GM23248 (cell line): Measurements from ENCODE around the gene ELOVL7. TPM values are rescaled to one million over a fixed set of nuclear protein-coding genes. Genes with fewer than 3 reads are reported as not detected.
A peak's percentile ranks its signal among the peaks of the same experiment; 100 is the strongest.

Experiments
- DNase-seq: peaks from one replicate; pipeline ENCODE4 v3.0.0-alpha.2; 2015
- H2AFZ ChIP-seq: fragments of 200-600 bp; sonication (generic); 2 replicates; pipeline ENCODE4 v1.6.1; 2016; ENCODE audit warnings: antibody characterized with exemption
- H3F3A ChIP-seq: fragments of 200-600 bp; sonication (generic); 2 replicates; pipeline ENCODE4 v1.6.1; 2016; ENCODE audit warnings: mild to moderate bottlenecking, antibody characterized with exemption, mixed run types; ENCODE audit not compliant: insufficient read depth
- H3K27ac ChIP-seq: fragments of 200-600 bp; sonication (generic); 2 replicates; pipeline ENCODE4 v1.5.1; 2016; ENCODE audit warnings: mild to moderate bottlenecking
- H3K27me3 ChIP-seq: fragments of 200-600 bp; sonication (generic); replicated peaks from 2 replicates; pipeline ENCODE4 v1.6.1; 2016; ENCODE audit warnings: mild to moderate bottlenecking; ENCODE audit not compliant: insufficient read depth
- H3K36me3 ChIP-seq: fragments of 200-600 bp; sonication (generic); 2 replicates; pipeline ENCODE4 v1.6.1; 2016; ENCODE audit warnings: low read depth, mild to moderate bottlenecking
- H3K4me1 ChIP-seq: fragments of 200-600 bp; sonication (generic); 2 replicates; pipeline ENCODE4 v1.6.1; 2016; ENCODE audit warnings: mild to moderate bottlenecking; ENCODE audit not compliant: insufficient read depth
- H3K4me2 ChIP-seq: fragments of 200-600 bp; sonication (generic); one replicate; pipeline ENCODE4 v1.6.1; 2016; ENCODE audit warnings: mild to moderate bottlenecking; ENCODE audit not compliant: unreplicated experiment
- H3K4me3 ChIP-seq: fragments of 200-600 bp; sonication (generic); 2 replicates; pipeline ENCODE4 v1.5.1; 2016; ENCODE audit warnings: mild to moderate bottlenecking
- H3K79me2 ChIP-seq: fragments of 200-600 bp; sonication (generic); 2 replicates; pipeline ENCODE4 v1.6.1; 2016; ENCODE audit warnings: mild to moderate bottlenecking; ENCODE audit not compliant: insufficient read depth
- H3K9ac ChIP-seq: fragments of 200-600 bp; sonication (generic); 2 replicates; pipeline ENCODE4 v1.6.1; 2016; ENCODE audit warnings: mild to moderate bottlenecking
- H3K9me2 ChIP-seq: fragments of 200-600 bp; sonication (generic); 2 replicates; pipeline ENCODE4 v1.6.1; 2016; ENCODE audit warnings: mixed run types, mild to moderate bottlenecking, moderate library complexity; ENCODE audit not compliant: insufficient read depth
- H3K9me3 ChIP-seq: fragments of 200-600 bp; sonication (generic); one replicate; pipeline ENCODE4 v1.6.1; 2017; ENCODE audit warnings: low read depth
- H4K20me1 ChIP-seq: fragments of 200-600 bp; sonication (generic); 2 replicates; pipeline ENCODE4 v1.6.0; 2016; ENCODE audit not compliant: insufficient read depth
- EZH2 ChIP-seq: fragments of 200-600 bp; sonication (generic); IDR thresholded peaks from 2 replicates; pipeline ENCODE4 v1.6.1; 2018; ENCODE audit warnings: antibody characterized with exemption, mild to moderate bottlenecking; ENCODE audit not compliant: insufficient read depth, poor library complexity, severe bottlenecking
- EZH2phosphoT487 ChIP-seq: fragments of 200-600 bp; sonication (generic); IDR thresholded peaks from 2 replicates; pipeline ENCODE4 v1.6.1; 2018; ENCODE audit warnings: antibody characterized with exemption, moderate library complexity, mild to moderate bottlenecking, low read depth; ENCODE audit not compliant: insufficient read depth
- WGBS, 2 experiments: methylation state at CpG; one replicate each; pipeline ENCODE4 v1.1.6; 2015 to 2017; ENCODE audit warnings: low lambda C conversion rate in 2 of 2, low coverage in 1 of 2; ENCODE audit errors: missing lambda C conversion rate in 2 of 2; 5-methylcytosine and 5-hydroxymethylcytosine counted together
- in situ Hi-C: fragments of 300-500 bp; cut with MboI; formaldehyde crosslinking; loops from 2 replicates; pipeline ENCODE4 v1.15.0; 2020
- polyA plus RNA-seq: library from polyadenylated mRNA; unstranded; fragments of >200 nt; fragmentation: Nextera tagmentation; extraction: Ambion mirVana; gene quantifications from 2 replicates; pipeline ENCODE4 v1.2.1, GENCODE V29; 2016
- total RNA-seq: library from RNA; depleted of rRNA; stranded (reverse); fragments of >200 nt; shearing (Covaris generic); gene quantifications from 2 replicates; pipeline ENCODE4 v1.2.3, GENCODE V29; 2014

The ELOVL7 gene
- total and polyA plus RNA-seq, 2 experiments from 2014 or later, result not detected

DNA sequence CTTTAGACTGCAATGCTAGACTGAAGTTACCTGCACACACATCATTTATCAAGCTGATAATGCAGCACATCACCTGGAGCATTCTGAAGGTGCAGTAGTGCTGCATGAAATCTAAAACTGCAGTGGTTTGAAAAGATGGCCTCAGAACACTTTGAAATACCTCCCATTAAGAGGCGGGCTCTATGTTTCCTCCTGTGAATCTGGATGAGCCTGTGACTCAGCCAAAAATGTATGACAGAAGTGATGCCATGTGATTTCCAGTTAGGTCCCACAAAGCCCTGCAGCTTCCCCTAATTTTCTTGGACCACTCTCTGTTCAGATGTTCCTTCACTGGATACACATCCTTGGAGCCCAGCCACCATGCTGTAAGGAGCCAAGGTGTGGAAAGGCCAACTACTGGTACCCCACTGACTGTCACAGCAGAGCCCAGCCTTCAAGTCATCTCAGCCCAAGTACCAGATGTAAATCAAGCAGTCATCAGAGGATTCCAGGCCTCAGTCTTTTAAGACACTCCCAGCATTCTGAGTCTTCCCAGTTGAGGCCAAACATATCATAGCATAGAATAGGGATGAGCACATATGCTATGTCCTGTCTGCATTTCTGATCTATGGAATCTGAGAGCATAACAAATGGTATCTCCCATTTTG lies 116.9 kb downstream of the ELOVL7 start:
- 6 to 30% methylated on average over 1 of the region's 1 CpG for WGBS, 2 experiments
- Histone ChIP-seq H3K4me3 (no peak overlapping the region), H3K27ac (no peak overlapping the region), H3K9me2 (no peaks in the 10 kb centered on the region), H4K20me1 (no peaks in the 10 kb centered on the region), H3K36me3 (no peaks in the 10 kb centered on the region), H3K27me3 (peaks cover 4% of the 10 kb centered on the region; the same call in 1 of the 2 replicates), H3K79me2 (no peaks in the 10 kb centered on the region), H3K4me2 (no peak overlapping the region), H3K9ac (no peak overlapping the region), H3F3A (no peaks in the 10 kb centered on the region), H3K9me3 (no peaks in the 10 kb centered on the region), H3K4me1 (no peaks in the 10 kb centered on the region), H2AFZ (no peak overlapping the region)
- in situ Hi-C loops, result no loop called here
- DNase-seq, result peak; percentile 7
- TF ChIP-seq EZH2phosphoT487 (no peak), EZH2 (no peak)

DNA sequence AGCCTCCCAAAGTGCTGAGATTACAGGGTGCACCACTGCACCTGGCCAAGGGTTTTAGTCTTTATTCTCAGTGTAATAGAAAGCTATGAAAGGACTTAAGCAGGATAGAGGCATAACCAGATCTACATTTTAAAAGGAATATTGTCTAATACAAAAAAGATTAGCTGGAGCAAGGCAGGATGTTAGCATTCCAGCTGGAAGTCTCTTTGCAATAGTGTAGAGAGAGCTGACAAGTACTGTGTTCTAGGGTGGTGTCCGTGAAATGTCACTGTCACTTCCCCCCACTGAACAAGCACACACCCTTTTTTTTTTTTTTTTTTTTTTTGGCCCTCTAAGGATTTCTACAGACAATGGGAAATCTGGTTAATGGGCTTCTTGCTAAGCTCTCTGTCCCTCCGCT lies 119.9 kb downstream of the ELOVL7 start:
- Histone ChIP-seq H3K9me2 (no peaks in the 10 kb centered on the region), H3F3A (no peaks in the 10 kb centered on the region), H3K9ac (no peak overlapping the region), H3K36me3 (no peaks in the 10 kb centered on the region), H2AFZ (no peak overlapping the region), H3K27ac (no peak overlapping the region), H3K4me2 (no peak overlapping the region), H3K79me2 (no peaks in the 10 kb centered on the region), H3K27me3 (peaks cover 4% of the 10 kb centered on the region), H3K9me3 (no peaks in the 10 kb centered on the region), H3K4me3 (no peak overlapping the region), H4K20me1 (no peaks in the 10 kb centered on the region), H3K4me1 (no peaks in the 10 kb centered on the region)
- no peak for TF ChIP-seq EZH2
- TF ChIP-seq EZH2phosphoT487, result no peak
- 28 to 42% methylated on average over 2 of the region's 2 CpGs for WGBS, 2 experiments
- DNase-seq, result no peak
- in situ Hi-C loops, result no loop called here

GRCh38 chr5:60722416-60722815 lies 121.7 kb downstream of the ELOVL7 start:
- H3K27ac ChIP-seq, result no peak overlapping the region
- H3K9me2 ChIP-seq, result no peaks in the 10 kb centered on the region
- TF ChIP-seq EZH2 (no peak), EZH2phosphoT487 (no peak)
- no peaks in the 10 kb centered on the region for H3K36me3 ChIP-seq
- no peaks in the 10 kb centered on the region for H3F3A ChIP-seq
- no peaks in the 10 kb centered on the region for H3K9me3 ChIP-seq
- H2AFZ ChIP-seq, result no peak overlapping the region
- no peaks in the 10 kb centered on the region for H3K4me1 ChIP-seq
- 30 to 36% methylated on average over 6 of the region's 6 CpGs for WGBS, 2 experiments
- no peak overlapping the region for H3K4me3 ChIP-seq
- DNase-seq, result no peak
- in situ Hi-C loops, result no loop called here
- H4K20me1 ChIP-seq, result no peaks in the 10 kb centered on the region
- H3K27me3 ChIP-seq, result peaks cover 4% of the 10 kb centered on the region
- H3K4me2 ChIP-seq, result no peak overlapping the region
- no peaks in the 10 kb centered on the region for H3K79me2 ChIP-seq
- H3K9ac ChIP-seq, result no peak overlapping the region

DNA sequence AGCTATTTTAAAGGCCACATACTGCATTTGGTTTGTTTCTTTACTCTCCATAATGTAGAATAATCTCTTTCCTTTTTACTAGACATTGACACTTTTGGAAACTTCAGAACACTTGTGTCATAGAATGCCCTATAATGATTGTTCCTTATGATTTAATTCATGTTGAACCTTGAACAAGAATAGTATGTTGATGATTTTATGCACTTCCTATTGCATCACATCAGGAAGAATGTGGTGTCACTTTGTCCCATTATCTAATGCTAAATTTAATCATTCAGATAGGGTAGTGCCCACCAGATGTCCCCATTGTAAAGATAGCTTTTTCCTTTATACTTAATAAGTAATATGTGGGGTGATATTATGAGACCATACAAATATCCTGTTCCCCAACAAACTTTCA lies 124.7 kb downstream of the ELOVL7 start:
- no peak overlapping the region for H2AFZ ChIP-seq
- H3K36me3 ChIP-seq, result no peaks in the 10 kb centered on the region
- H3K9me3 ChIP-seq, result no peaks in the 10 kb centered on the region
- H3K4me1 ChIP-seq, result no peaks in the 10 kb centered on the region
- no peak overlapping the region for H3K4me3 ChIP-seq
- no peak overlapping the region for H3K4me2 ChIP-seq
- in situ Hi-C loops, result no loop called here
- H4K20me1 ChIP-seq, result no peaks in the 10 kb centered on the region
- H3F3A ChIP-seq, result no peaks in the 10 kb centered on the region
- no peaks in the 10 kb centered on the region for H3K79me2 ChIP-seq
- H3K9me2 ChIP-seq, result no peaks in the 10 kb centered on the region
- H3K9ac ChIP-seq, result no peak overlapping the region
- no peak for DNase-seq
- H3K27ac ChIP-seq, result no peak overlapping the region
- no peak for TF ChIP-seq EZH2
- no peak for TF ChIP-seq EZH2phosphoT487
- peaks cover 4% of the 10 kb centered on the region for H3K27me3 ChIP-seq
